GDM1 (cell line): ENCODE results near the gene VSX2.

Experiments
- DNase-seq: peaks from one replicate; lab custom pipeline; 2025; lab: John Stamatoyannopoulos, UW

Gene VSX2

DNA sequence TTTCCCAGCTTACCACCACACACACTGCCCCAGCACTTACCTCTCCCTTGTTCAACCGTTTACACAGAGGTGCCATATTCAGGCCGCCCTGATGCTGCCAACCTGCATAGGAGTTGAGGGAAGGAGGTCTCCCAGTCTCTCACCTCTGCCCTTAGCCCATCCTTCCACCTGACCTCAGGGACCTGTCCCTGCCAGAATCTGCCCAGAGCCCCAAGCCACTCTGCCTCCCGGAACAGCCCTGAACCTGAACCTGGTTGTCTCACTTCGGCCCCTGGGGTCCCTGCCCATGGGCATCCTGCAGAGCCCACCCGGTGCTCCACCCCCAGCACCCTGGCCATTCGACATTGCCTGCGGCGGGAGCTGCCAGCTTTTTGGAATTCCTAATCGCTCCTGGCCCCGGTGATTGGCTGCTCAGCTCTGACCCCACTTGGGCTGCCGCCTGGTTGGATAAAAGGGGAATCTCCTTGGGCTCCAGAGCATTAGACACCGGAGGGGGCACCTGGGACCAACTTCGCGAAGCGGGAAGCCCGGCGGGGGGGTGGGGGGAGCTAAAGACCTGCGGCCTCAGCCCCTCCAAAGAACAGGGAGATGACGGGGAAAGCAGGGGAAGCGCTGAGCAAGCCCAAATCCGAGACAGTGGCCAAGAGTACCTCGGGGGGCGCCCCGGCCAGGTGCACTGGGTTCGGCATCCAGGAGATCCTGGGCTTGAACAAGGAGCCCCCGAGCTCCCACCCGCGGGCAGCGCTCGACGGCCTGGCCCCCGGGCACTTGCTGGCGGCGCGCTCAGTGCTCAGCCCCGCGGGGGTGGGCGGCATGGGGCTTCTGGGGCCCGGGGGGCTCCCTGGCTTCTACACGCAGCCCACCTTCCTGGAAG is at the start of gene VSX2:
VSX2 (plus strand) TSS at position 476 of the 874 bp plus-strand sequence; CDS start at position 589, 113 bp downstream.
- no peak for DNase-seq

GRCh38 chr14:74190927-74191575 is 48.2 kb upstream of the VSX2 start:
- DNase-seq: no peak

- DNase-seq: no peak
Measured at GRCh38 chr14:74194506-74195274, 44.6 kb upstream of the VSX2 start.

GRCh38 chr14:74195623-74196022 is 43.6 kb upstream of the VSX2 start:
- no peak for DNase-seq

DNA sequence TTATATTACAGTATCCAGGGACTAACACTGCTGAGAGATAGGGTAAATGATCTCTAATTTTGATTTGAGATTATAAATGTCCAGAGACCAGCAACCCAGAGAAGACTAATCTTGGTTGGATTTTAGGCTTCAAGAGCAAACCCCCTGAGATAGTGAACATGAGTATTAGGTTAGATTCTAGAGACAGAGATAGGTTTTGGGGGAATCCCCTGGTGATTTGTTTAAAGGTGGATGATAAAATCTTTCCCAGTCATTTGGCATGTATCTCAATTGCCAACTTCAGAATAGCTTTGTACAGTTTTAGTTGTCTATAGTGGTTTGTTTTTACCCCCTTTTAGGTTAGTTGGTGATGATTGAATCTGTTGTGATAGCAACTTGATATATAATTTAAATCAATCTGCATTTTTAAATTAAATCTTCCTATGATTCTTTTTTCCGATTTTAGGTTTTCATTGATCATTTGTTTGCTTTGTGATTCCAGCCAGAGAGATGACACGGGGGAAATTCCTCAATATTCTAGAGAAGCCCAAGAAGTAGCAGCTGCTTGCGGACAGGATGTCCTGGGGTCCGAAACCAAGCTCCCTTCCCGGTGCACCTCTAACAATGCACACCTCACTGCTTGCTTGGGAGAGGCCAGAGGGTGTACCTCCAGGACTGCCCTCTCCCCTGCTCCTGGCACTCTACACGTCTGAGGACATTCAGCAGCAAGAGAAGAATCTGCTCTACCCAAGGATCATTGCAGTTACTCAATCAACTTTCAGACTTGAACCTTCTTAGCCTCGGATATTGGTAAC is 40.6 kb upstream of the VSX2 start:
- DNase-seq: no peak

- DNase-seq: no peak
Measured at GRCh38 chr14:74202113-74202512, 37.1 kb upstream of the VSX2 start.

GRCh38 chr14:74203639-74204038 is 35.6 kb upstream of the VSX2 start:
- DNase-seq: no peak

GRCh38 chr14:74204491-74204890 is 34.8 kb upstream of the VSX2 start:
- no peak for DNase-seq

DNA sequence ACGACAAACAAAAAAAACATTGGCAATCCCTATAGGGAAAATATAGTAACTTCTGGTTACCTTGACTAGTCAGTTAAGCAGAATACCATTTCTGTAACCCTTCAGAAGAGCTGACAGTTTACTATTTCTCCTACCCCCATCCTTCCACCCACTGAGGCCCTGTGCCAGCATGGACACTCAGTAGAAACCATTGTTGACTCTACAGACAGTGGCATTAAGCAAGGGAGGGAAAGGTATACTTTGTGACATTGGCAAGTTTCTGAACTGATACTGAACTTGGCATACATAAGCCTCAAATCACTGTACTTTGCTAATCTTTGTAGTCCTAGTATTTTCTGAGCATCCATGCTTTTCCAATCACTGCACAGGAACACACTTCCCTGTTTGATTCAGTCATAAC is 33.4 kb upstream of the VSX2 start:
- DNase-seq: no peak

GRCh38 chr14:74207943-74208342 is 31.3 kb upstream of the VSX2 start:
- DNase-seq: no peak

DNA sequence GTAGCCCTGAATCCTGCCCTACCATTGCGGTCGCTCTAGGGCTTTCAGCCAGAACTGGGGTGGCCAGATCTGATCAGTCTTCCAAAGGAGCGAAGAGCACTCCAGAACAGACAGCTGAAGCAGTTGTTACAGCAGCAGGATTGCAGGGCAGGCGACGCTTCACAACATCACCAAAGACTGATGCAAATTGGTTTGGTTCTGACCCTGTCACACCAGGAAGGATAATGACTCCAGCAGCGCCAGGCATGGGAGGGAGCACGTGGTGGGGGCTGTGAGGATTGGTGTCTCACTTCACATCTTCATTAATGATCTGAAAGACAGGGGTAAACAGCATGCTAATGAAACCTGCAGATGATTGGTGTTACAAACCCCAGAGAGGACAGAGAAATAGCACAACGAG is 30.6 kb upstream of the VSX2 start:
- no peak for DNase-seq

GRCh38 chr14:74211945-74212580 is 27.2 kb upstream of the VSX2 start:
- no peak for DNase-seq

DNA sequence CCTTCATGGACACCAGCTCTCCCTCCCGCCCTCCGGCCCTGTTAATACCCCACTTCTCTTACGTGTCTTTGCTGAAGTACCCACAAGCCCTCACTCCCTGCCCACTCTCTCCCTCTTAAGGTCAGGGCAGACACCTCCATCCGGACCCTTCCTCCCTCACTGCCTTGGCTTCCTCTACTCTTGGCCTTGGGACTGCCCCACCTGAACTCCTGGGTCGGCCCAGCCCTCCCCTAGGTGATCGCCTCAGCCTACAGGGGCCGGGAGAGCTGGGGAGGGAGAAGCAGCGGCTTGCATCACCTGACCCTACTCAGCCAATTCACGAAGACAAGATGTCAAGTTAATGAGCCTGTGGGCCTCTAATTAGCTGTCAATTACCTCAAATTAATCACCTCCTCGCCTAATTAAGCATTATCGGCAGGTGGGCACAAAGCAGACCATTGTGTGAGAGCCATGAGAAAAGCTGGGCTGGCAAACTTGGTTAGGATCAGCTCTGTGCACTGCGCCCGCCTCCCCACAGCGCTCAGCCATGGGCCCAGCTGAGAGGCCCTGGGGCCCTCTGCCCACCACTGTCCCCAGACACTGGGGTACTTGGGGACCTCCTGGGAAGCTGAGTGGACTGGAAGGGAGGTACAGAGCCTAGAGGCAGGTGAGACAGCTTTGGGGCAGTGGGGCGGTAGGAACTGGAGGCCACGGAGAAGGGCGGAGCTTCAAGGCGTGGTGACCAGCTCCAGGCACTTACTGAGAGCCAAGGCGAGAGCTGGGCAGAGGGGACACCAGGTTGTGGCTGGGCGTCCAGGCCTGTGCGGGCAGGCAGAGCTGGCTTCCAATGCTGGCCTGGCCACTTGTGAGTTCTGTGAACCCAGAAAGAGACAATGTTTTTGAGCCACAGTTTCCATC is 25.1 kb upstream of the VSX2 start:
- no peak for DNase-seq

- no peak for DNase-seq
Measured at GRCh38 chr14:74216671-74217070, 22.6 kb upstream of the VSX2 start.

DNA sequence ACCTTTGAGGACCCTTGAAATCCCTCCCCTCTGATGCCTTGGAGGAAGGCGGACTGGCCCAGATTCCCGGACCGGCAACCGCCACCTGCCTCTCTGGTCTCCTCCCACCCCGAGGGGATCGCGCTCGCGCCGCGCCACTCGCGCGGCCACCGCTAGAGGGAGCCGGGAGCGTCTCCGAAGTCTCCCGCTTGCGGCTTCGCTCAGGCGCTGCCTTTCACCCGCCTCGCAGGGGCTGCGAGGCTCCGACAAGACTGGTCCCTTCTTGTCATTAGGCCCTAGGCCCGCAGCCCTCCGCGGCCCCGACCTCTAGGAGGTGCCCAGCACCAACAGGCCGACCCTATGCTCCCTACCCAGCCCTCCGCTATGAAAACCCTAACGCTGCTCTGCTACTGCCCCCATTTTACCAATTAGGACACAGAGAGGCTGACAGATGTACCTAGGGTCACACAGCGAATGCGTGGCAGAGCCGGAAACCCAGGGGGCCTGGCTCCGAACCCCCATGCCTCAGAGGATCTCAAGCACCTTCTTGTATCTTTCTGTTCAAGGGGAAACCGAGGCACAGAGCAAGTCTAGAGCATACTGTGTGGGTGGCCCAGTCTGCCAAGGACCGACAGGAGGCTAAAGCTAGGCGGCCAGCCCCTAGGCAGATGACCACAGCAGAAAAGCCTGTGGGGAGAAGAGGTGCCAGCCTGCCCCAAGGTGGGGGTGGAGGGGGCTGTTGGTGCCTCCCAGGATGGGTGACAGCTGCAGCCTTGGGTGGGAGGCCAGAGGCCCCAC is 21.4 kb upstream of the VSX2 start:
- DNase-seq: peak; percentile 53

DNA sequence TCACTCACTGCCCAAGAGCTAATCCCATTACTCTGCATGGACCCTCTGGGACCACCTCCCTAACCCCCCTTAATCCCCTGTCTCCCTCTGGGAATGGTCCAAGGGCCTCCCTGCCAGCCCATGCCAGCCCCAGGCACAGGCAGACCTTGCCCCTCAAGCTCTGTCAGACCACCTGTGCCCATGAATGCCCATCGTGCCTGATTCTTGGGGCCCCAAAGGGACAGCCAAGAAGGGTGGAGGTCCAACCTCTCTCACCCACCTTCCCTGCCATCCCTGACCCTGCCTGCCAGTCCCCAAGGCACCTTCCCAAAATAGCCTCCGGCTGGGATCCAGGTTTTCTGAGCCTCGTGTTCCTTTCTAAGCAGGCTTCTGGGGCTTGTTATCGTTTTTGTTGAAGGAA is 20.8 kb upstream of the VSX2 start:
- DNase-seq: no peak

GRCh38 chr14:74219277-74220205 is 19.7 kb upstream of the VSX2 start:
- DNase-seq: no peak

DNA sequence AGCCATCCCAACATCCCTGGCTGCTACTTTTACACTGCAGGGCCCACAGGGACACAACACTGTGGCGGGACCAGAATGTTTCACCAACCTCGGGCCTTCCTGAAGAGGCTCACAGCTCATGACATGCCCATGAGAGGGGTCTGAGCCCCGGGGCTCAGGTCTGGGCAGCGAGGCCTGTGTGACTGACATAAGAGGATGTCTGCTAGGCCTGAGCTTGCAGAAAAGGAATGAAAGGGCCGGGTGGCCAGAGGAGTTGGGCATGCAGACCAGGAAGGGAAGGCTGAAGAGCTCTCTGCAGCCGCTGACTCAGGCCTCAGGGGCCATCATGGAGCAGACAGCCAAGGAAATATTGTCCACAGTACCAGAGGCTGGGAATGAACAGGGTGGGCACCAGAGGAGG is 18.3 kb upstream of the VSX2 start:
- DNase-seq: no peak
